ENCODE measurements around the gene PGLYRP2. TPM values are rescaled to one million over a fixed set of nuclear protein-coding genes. Genes with fewer than 3 reads are reported as not detected.

The PGLYRP2 gene
- total RNA-seq, 1 experiment from 2014 or later: not detected

DNA sequence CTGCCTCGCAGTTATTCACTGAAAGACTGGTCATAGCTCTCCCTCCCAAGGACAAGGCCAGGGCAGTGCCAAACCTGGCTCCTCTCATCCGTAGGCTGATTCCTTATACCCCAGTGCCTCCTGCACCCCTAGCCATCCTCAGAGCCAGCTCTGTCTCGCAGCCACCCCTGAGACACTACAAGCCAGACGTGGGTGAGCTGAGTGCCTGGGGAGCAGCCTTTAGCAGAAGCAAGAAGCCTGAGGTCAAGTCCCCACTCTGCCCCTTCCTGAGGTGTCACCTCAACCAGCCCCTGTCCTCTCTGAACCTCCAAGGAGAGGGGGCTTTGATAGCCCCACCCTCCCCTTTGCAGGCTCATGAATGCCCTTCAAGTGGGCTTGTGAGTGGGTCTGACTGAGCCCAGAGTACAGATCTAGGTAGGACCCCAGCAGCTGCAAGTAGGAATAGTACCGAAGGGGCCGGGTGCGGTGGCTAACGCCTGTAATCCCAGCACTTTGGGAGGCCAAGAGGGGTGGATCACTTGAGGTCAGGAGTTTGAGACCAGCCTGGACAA lies 45.7 kb downstream of the PGLYRP2 start:
- no TSS peak for BruUV-seq (replicated peaks)
- H3K27me3 Mint-ChIP-seq (ENCODE audit: insufficient read depth, unreplicated experiment): no peaks in the 10 kb centered on the region
- Histone ChIP-seq H3K4me1 (peaks cover 21% of the 10 kb centered on the region), H3K27me3 (replicated peaks; ENCODE audit: control insufficient read depth, insufficient read depth, low read length) (no peaks in the 10 kb centered on the region), H3K36me3 (ENCODE audit: control insufficient read depth, insufficient read depth, low read length) (no peaks in the 10 kb centered on the region), H3K4me3 (ENCODE audit: low read depth, low read length) (peak overlapping the region; percentile 94), H3K9me3 (no peaks in the 10 kb centered on the region)
- POLR2A ChIA-PET: interaction anchor here (1.8 kb wide), 1 partner anchor 15 kb away, joined by 13 read pairs; the partner anchor contains the start of gene AKAP8L
- H3K4me1 Mint-ChIP-seq (ENCODE audit: low read depth, unreplicated experiment): peaks cover 22% of the 10 kb centered on the region
- TF ChIP-seq, protein P1, sequence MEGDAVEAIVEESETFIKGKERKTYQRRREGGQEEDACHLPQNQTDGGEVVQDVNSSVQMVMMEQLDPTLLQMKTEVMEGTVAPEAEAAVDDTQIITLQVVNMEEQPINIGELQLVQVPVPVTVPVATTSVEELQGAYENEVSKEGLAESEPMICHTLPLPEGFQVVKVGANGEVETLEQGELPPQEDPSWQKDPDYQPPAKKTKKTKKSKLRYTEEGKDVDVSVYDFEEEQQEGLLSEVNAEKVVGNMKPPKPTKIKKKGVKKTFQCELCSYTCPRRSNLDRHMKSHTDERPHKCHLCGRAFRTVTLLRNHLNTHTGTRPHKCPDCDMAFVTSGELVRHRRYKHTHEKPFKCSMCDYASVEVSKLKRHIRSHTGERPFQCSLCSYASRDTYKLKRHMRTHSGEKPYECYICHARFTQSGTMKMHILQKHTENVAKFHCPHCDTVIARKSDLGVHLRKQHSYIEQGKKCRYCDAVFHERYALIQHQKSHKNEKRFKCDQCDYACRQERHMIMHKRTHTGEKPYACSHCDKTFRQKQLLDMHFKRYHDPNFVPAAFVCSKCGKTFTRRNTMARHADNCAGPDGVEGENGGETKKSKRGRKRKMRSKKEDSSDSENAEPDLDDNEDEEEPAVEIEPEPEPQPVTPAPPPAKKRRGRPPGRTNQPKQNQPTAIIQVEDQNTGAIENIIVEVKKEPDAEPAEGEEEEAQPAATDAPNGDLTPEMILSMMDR (IDR thresholded peaks at IDR 0.05; ENCODE audit: insufficient read depth in 1 of 2, low read depth in 1 of 2, low read length in 1 of 2, severe bottlenecking in 1 of 2, unreplicated experiment in 1 of 2): no peak
- H3K27ac Mint-ChIP-seq (ENCODE audit: unreplicated experiment): peak overlapping the region; percentile 88
- CTCF ChIA-PET: interaction anchor here (1.6 kb wide), 1 partner anchor 14 kb away, joined by 13 read pairs; the partner anchor contains the start of gene AKAP8L
- intact Hi-C loops (cut with micrococcal nuclease; ENCODE audit: unreplicated experiment): loop anchor here (5.0 kb wide), 1 partner anchor 124 kb away; no protein-coding TSS in a partner anchor
- peak overlapping the region; percentile 98 for H3K4me3 Mint-ChIP-seq (ENCODE audit: unreplicated experiment)
- DNase-seq: no peak
- peaks cover 9% of the 10 kb centered on the region for H3K36me3 Mint-ChIP-seq (ENCODE audit: insufficient read depth, unreplicated experiment)
- H3K9me3 Mint-ChIP-seq (ENCODE audit: unreplicated experiment): no peaks in the 10 kb centered on the region

DNA sequence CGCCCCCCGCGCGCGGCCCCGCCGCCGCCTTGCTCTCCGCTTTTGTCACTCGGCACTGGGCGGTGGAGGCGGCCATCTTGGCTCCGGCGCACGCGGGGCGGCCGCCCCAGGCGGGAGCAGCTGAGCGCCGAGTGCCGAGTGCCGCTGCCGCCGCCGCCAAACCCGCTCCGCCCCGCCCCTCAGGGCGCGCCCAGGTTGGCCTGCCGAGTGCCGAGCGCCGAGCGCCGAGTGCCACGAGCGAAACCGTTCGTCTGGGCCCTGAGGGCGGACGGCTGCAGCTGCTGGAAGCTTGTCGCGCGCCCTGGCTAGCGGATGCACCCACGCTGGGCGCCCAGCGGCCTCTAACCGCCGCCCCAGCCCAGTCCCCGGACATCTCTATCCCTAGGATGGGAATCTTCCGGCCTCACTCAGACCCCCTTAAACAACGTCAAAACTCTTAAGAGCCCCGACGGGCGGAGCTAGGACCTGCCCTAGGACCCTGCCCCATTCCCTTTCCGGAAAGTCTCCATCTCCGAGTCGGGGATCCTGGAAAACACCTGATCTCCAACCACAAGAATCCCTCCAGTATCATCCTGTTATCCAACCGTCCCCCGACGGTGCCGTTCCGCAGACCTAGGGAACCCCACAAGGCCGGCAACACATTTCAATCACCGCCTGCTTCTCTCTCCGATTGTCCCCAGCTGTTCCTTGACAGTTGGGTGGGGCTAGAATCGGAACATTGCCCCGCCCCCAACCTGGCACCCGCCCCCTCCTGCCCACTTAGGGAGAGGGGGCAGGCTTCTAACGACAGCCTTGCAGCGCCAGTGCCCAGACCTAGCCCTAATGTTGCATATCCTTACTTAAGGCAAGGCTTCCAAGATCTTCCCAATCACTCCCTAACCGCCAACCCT lies 46.4 kb downstream of the PGLYRP2 start:
- Histone ChIP-seq H3K27me3 (replicated peaks; ENCODE audit: control insufficient read depth, insufficient read depth, low read length) (no peaks in the 10 kb centered on the region), H3K4me1 (peaks cover 14% of the 10 kb centered on the region), H3K36me3 (ENCODE audit: control insufficient read depth, insufficient read depth, low read length) (no peaks in the 10 kb centered on the region), H3K4me3 (ENCODE audit: low read depth, low read length) (peak overlapping the region; percentile 94), H3K9me3 (no peaks in the 10 kb centered on the region)
- Mint-ChIP-seq H3K4me3 (ENCODE audit: unreplicated experiment) (peak overlapping the region; percentile 98), H3K9me3 (ENCODE audit: unreplicated experiment) (no peaks in the 10 kb centered on the region), H3K36me3 (ENCODE audit: insufficient read depth, unreplicated experiment) (peaks cover 9% of the 10 kb centered on the region), H3K27ac (ENCODE audit: unreplicated experiment) (peak overlapping the region; percentile 88), H3K27me3 (ENCODE audit: insufficient read depth, unreplicated experiment) (no peaks in the 10 kb centered on the region), H3K4me1 (ENCODE audit: low read depth, unreplicated experiment) (peaks cover 22% of the 10 kb centered on the region)
- TF ChIP-seq, protein P1 (IDR thresholded peaks at IDR 0.05; ENCODE audit: insufficient read depth in 1 of 2, low read depth in 1 of 2, low read length in 1 of 2, severe bottlenecking in 1 of 2, unreplicated experiment in 1 of 2): no peak
- ChIA-PET CTCF (interaction anchor here (0.5 to 1.6 kb wide), 2 partner anchors 14 to 120 kb away, joined by 3 to 13 read pairs; partner anchors contain the start of gene AKAP8L), POLR2A (interaction anchor here (0.6 to 1.8 kb wide), 4 partner anchors 14 to 1340 kb away, joined by 4 to 13 read pairs (median 5); partner anchors contain the start of gene AKAP8L)
- no TSS peak for BruUV-seq (replicated peaks)
- intact Hi-C loops (cut with micrococcal nuclease; ENCODE audit: unreplicated experiment): loop anchor here (5.0 kb wide), 1 partner anchor 124 kb away; no protein-coding TSS in a partner anchor
- peak; percentile 90 to 94 for DNase-seq

DNA sequence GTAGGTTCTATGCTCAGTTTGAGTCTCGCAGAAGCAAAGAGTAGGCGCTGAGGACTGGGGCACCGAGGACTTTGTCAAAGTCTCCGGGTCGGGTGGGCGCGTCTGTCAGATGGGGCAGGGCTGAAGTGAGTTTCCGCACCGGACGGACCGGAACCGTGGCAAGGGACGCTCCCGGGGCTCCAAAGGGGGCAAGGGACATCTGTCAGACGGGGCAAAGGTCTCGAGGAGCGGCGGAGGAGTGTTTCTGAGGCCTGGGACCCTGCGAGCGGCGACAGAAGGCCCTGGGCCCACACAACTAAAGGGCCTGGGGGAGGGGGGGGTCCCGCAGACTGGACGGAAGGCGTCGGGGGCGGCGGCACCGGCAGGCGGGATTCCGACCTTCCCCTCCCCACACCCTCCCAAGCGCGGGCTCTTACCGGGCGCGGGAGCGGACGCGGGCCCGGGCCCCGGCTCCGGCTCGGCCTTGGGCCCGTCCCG lies 47.2 kb downstream of the PGLYRP2 start:
- Mint-ChIP-seq H3K4me1 (ENCODE audit: low read depth, unreplicated experiment) (peaks cover 22% of the 10 kb centered on the region), H3K27ac (ENCODE audit: unreplicated experiment) (peak overlapping the region; percentile 96), H3K4me3 (ENCODE audit: unreplicated experiment) (peak overlapping the region; percentile 99), H3K9me3 (ENCODE audit: unreplicated experiment) (no peaks in the 10 kb centered on the region), H3K36me3 (ENCODE audit: insufficient read depth, unreplicated experiment) (peaks cover 14% of the 10 kb centered on the region), H3K27me3 (ENCODE audit: insufficient read depth, unreplicated experiment) (no peaks in the 10 kb centered on the region)
- POLR2A ChIA-PET: interaction anchor here (0.5 to 1.8 kb wide), 4 partner anchors 13 to 97 kb away, joined by 4 to 13 read pairs (median 4); partner anchors contain the start of gene AKAP8L
- BruUV-seq (replicated peaks): no TSS peak
- CTCF ChIA-PET: interaction anchor here (0.5 to 1.6 kb wide), 2 partner anchors 13 to 119 kb away, joined by 3 to 13 read pairs; partner anchors contain the start of gene AKAP8L
- peak overlapping the region; percentile 94 for H3K4me3 ChIP-seq (ENCODE audit: low read depth, low read length)
- no peaks in the 10 kb centered on the region for H3K9me3 ChIP-seq
- no peaks in the 10 kb centered on the region for H3K36me3 ChIP-seq (ENCODE audit: control insufficient read depth, insufficient read depth, low read length)
- intact Hi-C loops (cut with micrococcal nuclease; ENCODE audit: unreplicated experiment): loop anchor here (5.0 kb wide), 1 partner anchor 125 kb away; no protein-coding TSS in a partner anchor
- H3K27me3 ChIP-seq (replicated peaks; ENCODE audit: control insufficient read depth, insufficient read depth, low read length): no peaks in the 10 kb centered on the region
- TF ChIP-seq, protein P1 (IDR thresholded peaks at IDR 0.05; ENCODE audit: insufficient read depth in 1 of 2, low read depth in 1 of 2, low read length in 1 of 2, severe bottlenecking in 1 of 2, unreplicated experiment in 1 of 2): no peak
- peaks cover 7% of the 10 kb centered on the region for H3K4me1 ChIP-seq
- no peak for DNase-seq
